Astrocyte (in vitro differentiated cells and primary cell): ENCODE results near the gene IFIH1. TPM values are rescaled to one million over a fixed set of nuclear protein-coding genes. Genes with fewer than 3 reads are reported as not detected.
A peak's percentile ranks its signal among the peaks of the same experiment; 100 is the strongest.

Source experiments
- DNase-seq: peaks from one replicate; pipeline ENCODE4 v3.0.0-alpha.2; 2010; ENCODE audit warnings: low read depth
- FAIRE-seq: peaks from 2 replicates; lab custom pipeline; 2011; peaks lifted over from hg19 to GRCh38; lab: Jason Lieb, UNC
- H2AFZ ChIP-seq: 2 replicates; pipeline ENCODE4 v1.6.0; 2012; ENCODE audit warnings: low read depth, low read length, inconsistent platforms
- H3K27ac ChIP-seq: 2 replicates; pipeline ENCODE4 v1.5.1; 2011; ENCODE audit warnings: low read depth, low read length, inconsistent platforms
- H3K27me3 ChIP-seq: 2 replicates; pipeline ENCODE4 v1.6.0; 2011; ENCODE audit warnings: low read length, inconsistent platforms; ENCODE audit not compliant: insufficient read depth
- H3K36me3 ChIP-seq: 2 replicates; pipeline ENCODE4 v1.5.1; 2011; ENCODE audit warnings: low read length, inconsistent platforms; ENCODE audit not compliant: insufficient read depth
- H3K4me1 ChIP-seq: 2 replicates; pipeline ENCODE4 v1.5.1; 2011; ENCODE audit warnings: low read length, inconsistent platforms; ENCODE audit not compliant: insufficient read depth
- H3K4me2 ChIP-seq: 2 replicates; pipeline ENCODE4 v1.6.0; 2012; ENCODE audit warnings: low read length, inconsistent platforms
- H3K4me3 ChIP-seq: 2 replicates; pipeline ENCODE4 v1.5.1; 2011; ENCODE audit warnings: low read depth, mild to moderate bottlenecking, low read length, inconsistent platforms; ENCODE audit not compliant: insufficient read depth
- H3K79me2 ChIP-seq: 2 replicates; pipeline ENCODE4 v1.6.0; 2012; ENCODE audit warnings: mild to moderate bottlenecking, low read length, inconsistent platforms; ENCODE audit not compliant: insufficient read depth
- H3K9ac ChIP-seq: 2 replicates; pipeline ENCODE4 v1.6.0; 2012; ENCODE audit warnings: mild to moderate bottlenecking, low read length, inconsistent platforms
- H3K9me3 ChIP-seq: 2 replicates; pipeline ENCODE4 v1.5.1; 2012; ENCODE audit warnings: low read depth, mild to moderate bottlenecking, low read length, inconsistent platforms; ENCODE audit not compliant: insufficient read depth
- H4K20me1 ChIP-seq: 2 replicates; pipeline ENCODE4 v1.6.0; 2012; ENCODE audit warnings: low read length, inconsistent platforms; ENCODE audit not compliant: insufficient read depth
- H3K27ac Mint-ChIP-seq: one replicate; pipeline ENCODE4 v1.8.0; 2021; ENCODE audit warnings: mild to moderate bottlenecking, mixed read lengths; ENCODE audit not compliant: unreplicated experiment
- H3K27me3 Mint-ChIP-seq: one replicate; pipeline ENCODE4 v1.8.0; 2021; ENCODE audit warnings: low read depth, mixed read lengths; ENCODE audit not compliant: unreplicated experiment
- H3K36me3 Mint-ChIP-seq: one replicate; pipeline ENCODE4 v1.8.0; 2021; ENCODE audit warnings: low read depth, mixed read lengths; ENCODE audit not compliant: unreplicated experiment
- H3K4me1 Mint-ChIP-seq: one replicate; pipeline ENCODE4 v1.8.0; 2021; ENCODE audit warnings: low read depth, mixed read lengths; ENCODE audit not compliant: unreplicated experiment
- H3K4me3 Mint-ChIP-seq: one replicate; pipeline ENCODE4 v1.8.0; 2021; ENCODE audit warnings: mild to moderate bottlenecking, moderate library complexity, mixed read lengths; ENCODE audit not compliant: unreplicated experiment
- H3K9me3 Mint-ChIP-seq: one replicate; pipeline ENCODE4 v1.8.0; 2021; ENCODE audit warnings: mild to moderate bottlenecking, mixed read lengths; ENCODE audit not compliant: unreplicated experiment
- CTCF ChIP-seq: IDR thresholded peaks from 2 replicates; pipeline ENCODE4 v1.5.1; 2011; ENCODE audit warnings: low read depth, mild to moderate bottlenecking, inconsistent platforms, low read length, moderate library complexity; ENCODE audit not compliant: insufficient read depth
- EZH2 ChIP-seq: IDR thresholded peaks from 2 replicates; pipeline ENCODE4 v1.6.1; 2012; ENCODE audit warnings: mild to moderate bottlenecking, low read length, inconsistent platforms; ENCODE audit not compliant: insufficient read depth
- total RNA-seq: library from RNA; stranded (reverse); gene quantifications from 2 replicates; pipeline ENCODE4 v1.2.1, GENCODE V29; 2021

Gene IFIH1
- total RNA-seq, 1 donor from 2014 or later = 62.3 TPM

GRCh38 chr2:162265666-162266459 is 52.6 kb downstream of the IFIH1 start:
- H3K9me3 ChIP-seq = no peaks in the 10 kb centered on the region
- no peaks in the 10 kb centered on the region for H3K79me2 ChIP-seq
- TF ChIP-seq EZH2 (no peak), CTCF (no peak)
- DNase-seq = peak; percentile 36
- FAIRE-seq = no peak
- Mint-ChIP-seq H3K4me3 (peak overlapping the region; percentile 22), H3K27me3 (no peaks in the 10 kb centered on the region), H3K9me3 (no peaks in the 10 kb centered on the region), H3K27ac (peak overlapping the region; percentile 55), H3K4me1 (peaks cover 25% of the 10 kb centered on the region), H3K36me3 (peaks cover 27% of the 10 kb centered on the region)
- H3K9ac ChIP-seq = no peak overlapping the region
- H3K4me3 ChIP-seq = no peak overlapping the region
- H3K36me3 ChIP-seq = no peaks in the 10 kb centered on the region
- no peaks in the 10 kb centered on the region for H3K27me3 ChIP-seq
- no peak overlapping the region for H2AFZ ChIP-seq
- H3K27ac ChIP-seq = no peak overlapping the region
- H3K4me1 ChIP-seq = peaks cover 12% of the 10 kb centered on the region
- H4K20me1 ChIP-seq = no peaks in the 10 kb centered on the region
- H3K4me2 ChIP-seq = no peak overlapping the region

- H3K27me3 Mint-ChIP-seq = no peaks in the 10 kb centered on the region
- Histone ChIP-seq H3K27ac (peak overlapping the region; percentile 49), H3K9ac (no peak overlapping the region), H3K79me2 (no peaks in the 10 kb centered on the region), H3K27me3 (no peaks in the 10 kb centered on the region), H4K20me1 (no peaks in the 10 kb centered on the region), H3K36me3 (no peaks in the 10 kb centered on the region), H3K4me1 (peaks cover 24% of the 10 kb centered on the region), H2AFZ (peak overlapping the region; percentile 48), H3K9me3 (no peaks in the 10 kb centered on the region), H3K4me2 (peak overlapping the region; percentile 71), H3K4me3 (no peak overlapping the region)
- peak; percentile 93 for FAIRE-seq
- TF ChIP-seq CTCF (no peak), EZH2 (no peak)
- peaks cover 49% of the 10 kb centered on the region for H3K4me1 Mint-ChIP-seq
- H3K9me3 Mint-ChIP-seq = no peaks in the 10 kb centered on the region
- H3K27ac Mint-ChIP-seq = peak overlapping the region; percentile 91
- peak; percentile 57 for DNase-seq
- peaks cover 11% of the 10 kb centered on the region for H3K36me3 Mint-ChIP-seq
- H3K4me3 Mint-ChIP-seq = peak overlapping the region; percentile 31
Measured at GRCh38 chr2:162261032-162261945, 57.2 kb downstream of the IFIH1 start.
